Ovary (tissue), 3 donors: ENCODE results near the gene HLA-DPA1.

Source experiments
- CTCF ChIP-seq, 3 donors: fragments of 450-650 bp in 2 of 3; fragments of 200-600 bp in 1 of 3; IDR thresholded peaks; one replicate each; pipeline versions ENCODE4 v1.5.1 to v1.8.0; 2016 to 2022; ENCODE audit warnings: antibody characterized with exemption in 3 of 3, mild to moderate bottlenecking in 1 of 3
- EP300 ChIP-seq: sonication (generic); formaldehyde crosslinking; IDR thresholded peaks from one replicate; pipeline ENCODE4 v1.6.1; 2017; ENCODE audit warnings: antibody characterized with exemption
- POLR2A ChIP-seq: fragments of 450-650 bp; IDR thresholded peaks from one replicate; pipeline ENCODE4 v1.6.1; 2017; ENCODE audit warnings: antibody characterized with exemption, mild to moderate bottlenecking, moderate library complexity
- donor health status: DM: no; HTN: no; CAD: no.

GRCh38 chr6:33078442-33078841 lies 5.0 kb upstream of the HLA-DPA1 start:
- TF ChIP-seq CTCF (IDR thresholded peaks at IDR 0.05) (no peak), EP300 (no peak), POLR2A (no peak)
